ENCODE measurements around the gene HS6ST3.

GRCh38 chr13:96519380-96519779 is 429.5 kb downstream of the HS6ST3 start:
- TF ChIP-seq EGR1 (IDR thresholded peaks at IDR 0.05) (no peak), EP300 (IDR thresholded peaks at IDR 0.05; ENCODE audit: borderline replicate concordance) (no peak), ZBTB7A (IDR thresholded peaks at IDR 0.05; ENCODE audit: low read depth) (no peak), FOXM1 (IDR thresholded peaks at IDR 0.05; ENCODE audit: borderline replicate concordance, low read depth) (no peak), YY1 (IDR thresholded peaks at IDR 0.05; ENCODE audit: low read depth) (no peak), NFIC (IDR thresholded peaks at IDR 0.05) (no peak), REST (IDR thresholded peaks at IDR 0.05; ENCODE audit: low read depth) (no peak), CEBPB (IDR thresholded peaks at IDR 0.05) (no peak), RAD21 (IDR thresholded peaks at IDR 0.05; ENCODE audit: low read depth) (no peak), TAF1 (IDR thresholded peaks at IDR 0.05; ENCODE audit: low read depth) (no peak)
